Measurements from ENCODE around the gene SORCS3.
A peak's percentile ranks its signal among the peaks of the same experiment; 100 is the strongest.

SORCS3 gene

GRCh38 chr10:104641187-104641936 lies at the start of gene SORCS3:
Gene SORCS3 (plus strand): TSS chr10:104641290.
- no peak for DNase-seq (ENCODE audit: low read depth)

- no peak for DNase-seq (ENCODE audit: low read depth)
These were observed 49.6 kb upstream of the SORCS3 start for GRCh38 chr10:104591441-104591840.

- DNase-seq (ENCODE audit: low read depth) = no peak
These were observed 39.9 kb upstream of the SORCS3 start for GRCh38 chr10:104601166-104601565.

- no peak for DNase-seq (ENCODE audit: low read depth)
These were observed 32.8 kb upstream of the SORCS3 start for GRCh38 chr10:104608091-104608828.

- no peak for DNase-seq (ENCODE audit: low read depth)
These were observed 28.4 kb upstream of the SORCS3 start for GRCh38 chr10:104612571-104613205.

GRCh38 chr10:104613406-104613805 lies 27.7 kb upstream of the SORCS3 start:
- DNase-seq (ENCODE audit: low read depth) = no peak

GRCh38 chr10:104614245-104614831 lies 26.8 kb upstream of the SORCS3 start:
- peak; percentile 8 for DNase-seq (ENCODE audit: low read depth)

- DNase-seq (ENCODE audit: low read depth) = no peak
These were observed 26.0 kb upstream of the SORCS3 start for GRCh38 chr10:104615136-104615535.

GRCh38 chr10:104617831-104618230 lies 23.3 kb upstream of the SORCS3 start:
- no peak for DNase-seq (ENCODE audit: low read depth)

- DNase-seq (ENCODE audit: low read depth) = no peak
These were observed 18.9 kb upstream of the SORCS3 start for GRCh38 chr10:104622175-104622574.

GRCh38 chr10:104622598-104623209 lies 18.4 kb upstream of the SORCS3 start:
- DNase-seq (ENCODE audit: low read depth) = no peak

GRCh38 chr10:104630731-104631130 lies 10.4 kb upstream of the SORCS3 start:
- no peak for DNase-seq (ENCODE audit: low read depth)

GRCh38 chr10:104631946-104632345 lies 9.1 kb upstream of the SORCS3 start:
- no peak for DNase-seq (ENCODE audit: low read depth)

GRCh38 chr10:104638861-104639589 lies 2.1 kb upstream of the SORCS3 start:
- DNase-seq (ENCODE audit: low read depth) = no peak

- no peak for DNase-seq (ENCODE audit: low read depth)
These were observed 1.3 kb upstream of the SORCS3 start for GRCh38 chr10:104639590-104640338.

- DNase-seq (ENCODE audit: low read depth) = no peak
These were observed 527 bp upstream of the SORCS3 start for GRCh38 chr10:104640339-104641186.

- DNase-seq (ENCODE audit: low read depth) = no peak
These were observed 1.0 kb downstream of the SORCS3 start for GRCh38 chr10:104641937-104642657.

- DNase-seq (ENCODE audit: low read depth) = no peak
These were observed 1.7 kb downstream of the SORCS3 start for GRCh38 chr10:104642658-104643302.

- DNase-seq (ENCODE audit: low read depth) = no peak
These were observed 2.2 kb downstream of the SORCS3 start for GRCh38 chr10:104643303-104643663.

All from HS-27A (cell line).